GM19438 (cell line): ENCODE results near the gene GJA1.
"Not testable (repeated sequence)": the region's sequence is repeated elsewhere in the genome, so short reads cannot be mapped to it uniquely, and the experiment has no call there.

Experiments
- ATAC-seq: cut with Tn5 transposase; IDR thresholded peaks from one replicate; pipeline ENCODE4 v1.9.1; 2021; ENCODE audit warnings: low read depth; ENCODE audit not compliant: unreplicated experiment

The GJA1 gene

DNA sequence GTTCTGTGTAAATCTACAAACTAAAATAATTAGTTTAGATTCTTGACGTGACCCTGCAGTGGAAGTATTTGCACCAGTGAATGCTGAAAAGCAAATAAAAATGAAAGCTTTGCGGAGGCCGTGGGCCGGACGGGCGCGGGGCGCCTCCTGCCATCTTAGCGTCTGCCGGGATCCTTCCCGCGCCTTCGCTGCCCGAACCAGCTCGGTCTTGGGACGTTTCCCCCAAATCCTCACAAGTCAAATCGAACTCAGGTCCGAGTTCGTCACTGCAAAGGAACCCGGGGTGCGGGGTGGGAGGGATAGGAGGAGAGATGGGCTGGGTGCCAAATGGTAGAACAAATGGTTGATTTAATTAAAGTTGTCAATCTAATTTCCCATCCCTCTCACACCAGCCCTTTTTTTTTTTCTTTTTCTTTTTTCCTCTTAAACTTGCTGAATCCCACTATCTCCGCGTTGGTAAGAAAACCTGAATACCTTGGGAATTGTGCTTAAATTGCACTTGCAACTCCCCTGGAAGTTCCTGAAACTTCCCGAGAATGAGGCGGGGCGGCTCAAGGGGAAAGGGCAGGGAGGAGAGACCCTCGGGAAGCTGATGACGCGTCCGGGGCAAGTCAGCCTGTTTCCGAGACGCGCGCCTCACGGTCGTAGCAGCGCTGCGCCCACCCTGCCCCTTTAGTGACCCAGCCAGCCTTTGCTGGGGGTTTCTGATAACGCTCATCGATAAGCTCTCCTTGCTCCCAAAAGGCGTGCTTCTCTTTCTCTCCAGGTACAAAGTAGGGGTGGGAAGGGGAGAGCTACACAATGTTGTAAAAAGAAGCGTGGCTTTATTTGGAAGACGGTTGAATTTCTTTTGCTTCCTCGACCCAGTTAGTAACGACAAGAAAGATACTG, 1.8 kb downstream of the GJA1 start:
- no peak for ATAC-seq

DNA sequence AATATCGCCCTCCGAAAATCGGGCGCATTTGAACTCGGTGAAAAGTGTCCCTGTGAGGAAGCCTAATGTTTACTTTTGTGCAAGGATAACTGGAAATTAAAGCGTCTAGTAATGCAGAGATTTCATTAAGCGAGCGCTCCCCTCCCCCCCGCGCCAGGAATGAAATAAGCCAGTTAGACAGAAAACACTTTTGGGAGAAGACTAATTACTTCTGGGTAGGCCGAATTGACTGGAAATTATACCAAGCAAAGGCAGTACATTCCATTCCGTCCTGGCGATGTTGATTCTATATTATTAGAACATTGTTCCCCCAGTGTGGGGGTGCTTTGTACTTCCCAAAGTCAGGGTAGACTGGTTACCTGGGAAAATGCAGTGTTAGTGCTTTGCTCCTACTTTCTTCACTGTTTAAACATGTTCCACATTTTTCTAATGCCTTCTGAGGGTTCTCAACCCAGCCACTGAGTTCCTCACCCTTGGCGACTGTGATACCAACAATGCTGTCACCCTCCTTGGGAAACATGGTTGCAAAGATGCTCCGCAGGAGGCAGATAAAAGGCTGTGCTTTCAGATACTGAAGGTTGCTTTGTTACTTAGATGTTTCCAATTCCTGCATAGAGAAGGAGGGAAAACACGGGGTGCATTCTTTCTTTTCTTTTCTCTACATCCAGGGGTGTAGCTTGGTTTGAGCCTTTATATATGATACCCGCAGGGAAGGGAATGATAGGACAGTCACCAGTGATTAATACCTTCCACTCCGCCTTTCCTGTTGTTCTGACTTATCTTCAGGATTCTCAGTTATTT, 2.6 kb downstream of the GJA1 start:
- ATAC-seq, result no peak

DNA sequence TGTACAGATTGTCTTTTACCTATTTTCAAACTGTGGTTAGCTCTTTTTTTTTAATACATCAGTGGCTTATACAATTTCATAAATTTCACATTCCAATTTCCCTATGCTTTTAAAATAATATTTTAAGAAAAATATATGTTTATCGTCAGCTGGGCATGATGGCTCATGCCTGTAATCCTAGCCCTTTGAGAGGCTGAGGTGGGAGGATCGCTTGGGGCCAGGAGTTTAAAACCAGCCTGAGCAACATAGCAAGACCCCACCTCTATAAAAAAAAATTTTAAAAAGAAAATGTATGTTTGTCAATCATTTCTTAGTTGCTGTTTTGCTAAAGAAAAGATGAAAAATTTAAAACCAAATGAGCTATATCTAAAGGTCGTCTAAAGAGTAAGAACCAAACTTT, 3.4 kb downstream of the GJA1 start:
- ATAC-seq, result no peak

DNA sequence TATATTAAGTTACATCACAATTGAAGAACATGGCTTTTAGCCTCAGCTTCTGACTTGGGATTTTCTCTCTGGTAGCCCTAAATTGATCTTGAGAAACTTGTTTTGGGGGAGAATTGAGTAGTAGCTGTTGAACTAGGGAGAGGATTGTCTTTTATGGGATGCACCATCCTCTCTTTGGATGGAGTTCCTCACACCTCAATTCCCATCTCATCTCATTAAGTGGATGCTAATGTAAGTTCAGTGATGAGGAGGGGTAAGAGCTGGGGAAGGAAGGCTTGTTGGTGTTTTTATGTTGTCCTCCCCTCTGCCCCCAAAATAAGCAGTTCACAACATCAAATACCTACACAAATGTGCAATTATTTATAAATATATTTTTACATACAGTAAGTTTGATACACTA, 4.0 kb downstream of the GJA1 start:
- ATAC-seq, result no peak

DNA sequence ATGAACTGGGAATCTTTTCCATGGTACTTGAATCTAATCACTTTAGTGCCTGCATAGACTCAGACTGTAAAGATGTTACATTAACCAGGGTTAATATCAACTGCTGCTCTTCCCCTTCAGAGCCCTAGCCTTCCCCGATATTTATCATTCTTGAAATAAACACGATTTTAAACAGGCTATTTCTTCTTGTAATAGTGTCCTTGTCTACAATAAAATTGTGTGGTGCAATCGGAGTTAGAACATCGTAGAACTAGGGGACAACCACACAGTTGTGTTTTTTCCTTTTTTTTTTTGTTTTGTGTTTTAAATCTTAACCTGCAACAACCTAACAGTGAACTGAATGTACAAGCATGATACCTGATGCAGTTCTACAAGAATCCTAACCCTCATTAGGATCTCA, 4.5 kb downstream of the GJA1 start:
- no peak for ATAC-seq

DNA sequence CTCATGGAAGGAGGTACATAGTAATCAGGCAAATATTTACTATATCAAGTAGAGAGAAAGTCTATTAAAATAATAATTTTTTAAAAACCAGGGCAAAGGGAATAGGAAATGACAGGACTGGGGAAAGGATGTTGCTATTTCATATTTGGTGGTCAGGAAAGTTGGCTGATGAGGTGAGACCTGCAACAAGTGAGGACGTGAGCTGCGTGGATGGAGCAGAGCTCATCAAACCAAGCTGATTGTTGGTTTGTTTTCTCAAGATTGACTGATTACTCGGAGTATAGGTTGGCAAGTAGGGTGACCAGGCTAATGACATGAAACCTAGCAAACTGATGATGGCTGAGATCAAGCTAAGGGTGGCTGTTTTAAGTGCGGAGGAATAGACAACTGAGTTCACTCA, 6.0 kb downstream of the GJA1 start:
- no peak for ATAC-seq

DNA sequence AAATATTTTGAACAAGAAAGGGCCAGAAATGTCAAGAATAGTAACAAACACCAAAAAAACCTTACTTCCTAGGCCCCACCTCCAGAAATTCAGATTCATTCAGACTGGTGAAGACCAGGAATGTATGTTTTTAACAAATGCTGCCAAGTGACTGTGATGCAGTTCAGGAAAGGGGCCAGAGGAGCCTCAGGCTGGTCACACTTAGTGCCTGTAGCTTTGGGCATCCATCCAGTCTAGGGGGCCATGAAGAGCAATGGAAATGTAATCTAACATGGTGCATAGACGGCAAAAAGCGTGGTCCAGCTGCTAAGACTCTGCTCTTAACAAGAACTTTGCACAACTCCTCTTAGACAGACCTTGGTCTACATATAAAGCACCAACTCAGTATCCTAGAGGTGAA, 7.1 kb downstream of the GJA1 start:
- no peak for ATAC-seq

DNA sequence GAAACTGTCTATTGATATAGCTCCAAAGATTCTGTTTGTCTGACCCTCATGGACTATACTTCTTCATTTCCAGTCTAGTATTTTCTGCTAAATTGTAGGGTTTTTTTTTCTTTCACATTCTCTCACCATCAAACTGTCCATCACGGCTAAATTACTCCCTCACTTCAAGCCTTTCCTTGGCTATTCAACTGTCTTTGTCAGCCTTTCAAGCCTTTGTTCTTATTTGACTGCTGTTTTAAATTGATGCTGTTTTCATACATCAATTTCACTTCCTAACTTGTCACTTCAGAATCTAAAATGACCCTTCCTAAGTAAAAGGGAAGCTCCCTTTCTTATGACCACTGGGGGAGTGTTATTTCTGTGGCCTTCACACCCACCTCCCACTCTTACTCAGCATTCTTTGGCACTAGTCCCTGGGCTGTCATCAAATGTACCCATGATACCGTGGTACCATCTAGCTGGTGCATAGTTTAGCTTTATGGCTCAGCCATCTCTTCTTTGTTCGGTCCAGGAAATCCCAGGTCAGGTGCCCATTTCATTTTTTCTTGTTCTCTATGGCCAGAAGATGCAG, 8.6 kb downstream of the GJA1 start:
- ATAC-seq, result no peak

DNA sequence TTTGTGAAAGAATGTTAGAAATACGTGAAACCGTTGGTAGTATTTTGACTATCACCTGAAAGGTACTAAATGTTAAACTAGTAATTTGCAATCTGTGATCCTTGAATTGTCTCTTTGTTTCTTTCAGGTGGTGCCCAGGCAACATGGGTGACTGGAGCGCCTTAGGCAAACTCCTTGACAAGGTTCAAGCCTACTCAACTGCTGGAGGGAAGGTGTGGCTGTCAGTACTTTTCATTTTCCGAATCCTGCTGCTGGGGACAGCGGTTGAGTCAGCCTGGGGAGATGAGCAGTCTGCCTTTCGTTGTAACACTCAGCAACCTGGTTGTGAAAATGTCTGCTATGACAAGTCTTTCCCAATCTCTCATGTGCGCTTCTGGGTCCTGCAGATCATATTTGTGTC, 11.3 kb downstream of the GJA1 start:
- not testable (repeated sequence) for ATAC-seq

DNA sequence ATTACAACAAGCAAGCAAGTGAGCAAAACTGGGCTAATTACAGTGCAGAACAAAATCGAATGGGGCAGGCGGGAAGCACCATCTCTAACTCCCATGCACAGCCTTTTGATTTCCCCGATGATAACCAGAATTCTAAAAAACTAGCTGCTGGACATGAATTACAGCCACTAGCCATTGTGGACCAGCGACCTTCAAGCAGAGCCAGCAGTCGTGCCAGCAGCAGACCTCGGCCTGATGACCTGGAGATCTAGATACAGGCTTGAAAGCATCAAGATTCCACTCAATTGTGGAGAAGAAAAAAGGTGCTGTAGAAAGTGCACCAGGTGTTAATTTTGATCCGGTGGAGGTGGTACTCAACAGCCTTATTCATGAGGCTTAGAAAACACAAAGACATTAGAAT, 12.3 kb downstream of the GJA1 start:
- ATAC-seq, result not testable (repeated sequence)

DNA sequence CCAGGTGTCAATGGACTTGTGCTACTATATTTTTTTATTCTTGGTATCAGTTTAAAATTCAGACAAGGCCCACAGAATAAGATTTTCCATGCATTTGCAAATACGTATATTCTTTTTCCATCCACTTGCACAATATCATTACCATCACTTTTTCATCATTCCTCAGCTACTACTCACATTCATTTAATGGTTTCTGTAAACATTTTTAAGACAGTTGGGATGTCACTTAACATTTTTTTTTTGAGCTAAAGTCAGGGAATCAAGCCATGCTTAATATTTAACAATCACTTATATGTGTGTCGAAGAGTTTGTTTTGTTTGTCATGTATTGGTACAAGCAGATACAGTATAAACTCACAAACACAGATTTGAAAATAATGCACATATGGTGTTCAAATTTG, 13.1 kb downstream of the GJA1 start:
- not testable (repeated sequence) for ATAC-seq

DNA sequence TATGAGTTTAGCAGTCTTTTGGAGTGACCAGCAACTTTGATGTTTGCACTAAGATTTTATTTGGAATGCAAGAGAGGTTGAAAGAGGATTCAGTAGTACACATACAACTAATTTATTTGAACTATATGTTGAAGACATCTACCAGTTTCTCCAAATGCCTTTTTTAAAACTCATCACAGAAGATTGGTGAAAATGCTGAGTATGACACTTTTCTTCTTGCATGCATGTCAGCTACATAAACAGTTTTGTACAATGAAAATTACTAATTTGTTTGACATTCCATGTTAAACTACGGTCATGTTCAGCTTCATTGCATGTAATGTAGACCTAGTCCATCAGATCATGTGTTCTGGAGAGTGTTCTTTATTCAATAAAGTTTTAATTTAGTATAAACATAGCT, 13.9 kb downstream of the GJA1 start:
- ATAC-seq, result no peak

DNA sequence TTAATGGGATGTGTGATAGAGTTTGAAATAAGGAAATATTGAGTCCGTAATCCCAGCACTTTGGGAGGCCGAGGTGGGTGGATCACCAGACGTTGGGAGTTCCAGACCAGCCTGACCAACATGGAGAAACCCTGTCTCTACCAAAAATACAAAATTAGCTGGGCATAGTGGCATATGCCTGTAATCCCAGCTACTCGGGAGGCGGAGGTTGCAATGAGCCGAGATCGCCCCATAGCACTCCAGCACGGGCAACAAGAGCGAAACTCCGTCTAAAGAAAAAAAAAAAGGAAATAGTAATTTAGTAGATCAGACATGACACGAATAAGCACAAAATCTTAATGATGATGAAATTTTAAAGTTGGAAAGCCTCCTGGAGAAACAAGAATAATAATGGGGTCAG, 14.8 kb downstream of the GJA1 start:
- no peak for ATAC-seq

DNA sequence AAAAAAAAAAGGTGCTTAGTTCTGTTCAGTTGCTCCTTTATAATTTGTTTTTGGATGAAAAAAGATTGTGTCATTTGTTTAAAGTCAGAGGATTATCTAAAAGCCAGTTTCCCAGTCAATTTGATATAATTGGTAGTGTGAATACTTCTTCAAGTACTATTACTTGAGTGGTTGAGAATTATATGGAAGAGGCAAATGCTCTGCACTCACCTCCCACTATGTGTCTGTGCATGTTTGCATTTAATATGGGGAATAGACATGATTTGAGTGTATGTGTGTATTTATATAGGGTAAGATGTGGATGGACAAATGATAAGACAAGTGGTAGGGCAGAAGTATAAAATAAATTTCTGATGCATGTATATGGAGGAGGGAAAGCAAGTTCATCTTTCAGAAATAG, 15.8 kb downstream of the GJA1 start:
- ATAC-seq, result no peak

DNA sequence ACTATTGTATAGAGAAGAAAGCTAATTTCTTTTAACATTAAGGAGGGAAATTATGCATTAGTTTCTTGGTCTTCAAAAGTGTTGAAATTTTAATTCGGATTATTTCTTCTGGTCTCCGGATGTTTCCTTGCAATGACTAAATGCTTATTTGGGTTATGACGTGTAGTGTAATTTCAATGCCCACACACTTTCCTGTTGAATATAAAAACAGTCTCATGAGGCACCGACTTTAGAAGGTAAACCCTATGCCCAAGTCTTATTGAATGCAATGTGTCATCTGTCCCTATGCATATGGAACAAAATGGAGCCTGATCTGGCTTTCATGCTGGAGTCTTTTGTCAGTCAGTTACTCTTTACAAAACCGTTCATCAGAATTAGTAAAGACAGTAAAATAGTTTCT, 17.7 kb downstream of the GJA1 start:
- no peak for ATAC-seq

DNA sequence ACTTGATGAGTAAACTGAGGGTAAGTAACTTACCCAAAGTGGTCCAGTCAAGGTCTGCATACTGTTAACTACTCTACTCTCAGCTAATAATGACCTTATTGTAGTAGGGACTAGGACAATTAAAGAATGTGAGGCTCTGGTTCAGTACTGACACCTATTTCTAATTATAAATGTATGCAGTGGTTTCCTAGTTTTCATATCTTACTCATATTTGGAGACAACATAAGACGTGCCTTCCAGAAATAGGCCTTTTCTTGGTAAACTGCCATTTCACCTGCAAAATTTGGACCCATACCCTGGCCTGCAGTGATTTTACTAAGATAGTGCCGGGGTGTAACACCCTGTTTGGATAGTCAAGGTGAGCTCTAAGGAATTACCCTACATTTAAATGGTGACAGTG, 24.7 kb downstream of the GJA1 start:
- no peak for ATAC-seq

DNA sequence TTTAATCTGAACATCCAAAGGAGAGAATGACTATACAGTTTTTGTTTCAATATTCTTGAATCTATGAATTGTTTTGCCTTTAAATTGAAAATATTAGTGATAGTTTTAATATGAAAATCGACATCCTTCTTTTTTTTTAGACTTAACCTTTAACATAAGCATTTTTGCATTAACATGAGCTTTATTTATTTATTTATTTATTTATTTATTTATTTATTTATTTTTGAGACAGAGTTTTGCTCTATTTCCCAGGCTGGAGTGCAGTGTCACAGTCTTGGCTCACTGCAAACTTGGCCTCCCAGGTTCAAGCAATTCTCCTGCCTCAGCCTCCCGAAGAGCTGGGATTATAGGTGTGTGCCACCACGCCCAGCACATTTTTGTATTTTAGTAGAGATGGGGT, 27.6 kb downstream of the GJA1 start:
- no peak for ATAC-seq

DNA sequence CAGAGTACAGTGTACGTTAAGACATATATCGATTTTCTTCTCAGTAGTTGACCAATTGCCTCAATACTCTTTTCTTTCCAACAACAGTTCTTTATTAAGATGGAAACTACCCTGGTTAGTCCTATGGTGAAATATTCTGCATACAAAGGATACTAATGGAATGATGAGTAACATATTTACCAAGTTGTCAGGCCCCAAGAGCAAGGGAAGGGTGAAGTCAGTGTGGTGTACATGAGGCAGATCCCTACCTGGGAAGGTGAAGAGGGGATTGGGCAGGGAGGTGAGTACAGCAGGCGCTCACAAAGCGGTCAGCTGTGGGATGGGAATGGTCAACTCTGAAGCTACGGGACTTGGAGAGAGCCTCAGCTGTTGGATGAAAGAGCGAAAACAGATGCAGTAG, 29.7 kb downstream of the GJA1 start:
- no peak for ATAC-seq

DNA sequence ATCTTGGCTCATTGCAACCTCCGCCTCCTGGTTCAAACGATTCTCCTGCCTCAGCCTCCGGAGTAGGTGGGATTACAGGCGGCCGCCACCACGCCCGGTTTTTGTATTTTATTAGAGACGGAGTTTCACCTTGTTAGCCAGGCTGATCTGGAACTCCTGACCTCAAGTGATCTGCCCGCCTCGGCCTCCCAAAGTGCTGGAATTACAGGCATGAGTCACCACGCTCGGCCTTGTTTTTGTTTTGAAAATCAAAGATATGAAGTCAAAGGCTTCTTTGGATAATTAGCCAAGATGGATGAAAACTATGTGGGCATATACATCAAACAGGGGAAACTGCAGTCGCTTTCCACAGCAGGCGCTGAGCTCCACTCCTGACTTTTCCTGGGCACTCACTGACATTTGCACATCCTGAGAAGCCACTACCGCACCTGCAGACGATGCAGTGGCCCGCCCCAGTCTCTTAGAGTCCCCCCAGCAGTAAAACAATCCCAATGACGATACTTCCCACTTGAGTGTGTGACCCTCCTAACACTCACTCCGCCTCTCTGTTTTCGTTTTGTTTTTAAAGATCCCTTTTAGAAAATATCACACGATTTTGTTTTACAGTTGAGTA, 44.1 kb downstream of the GJA1 start:
- ATAC-seq, result no peak

DNA sequence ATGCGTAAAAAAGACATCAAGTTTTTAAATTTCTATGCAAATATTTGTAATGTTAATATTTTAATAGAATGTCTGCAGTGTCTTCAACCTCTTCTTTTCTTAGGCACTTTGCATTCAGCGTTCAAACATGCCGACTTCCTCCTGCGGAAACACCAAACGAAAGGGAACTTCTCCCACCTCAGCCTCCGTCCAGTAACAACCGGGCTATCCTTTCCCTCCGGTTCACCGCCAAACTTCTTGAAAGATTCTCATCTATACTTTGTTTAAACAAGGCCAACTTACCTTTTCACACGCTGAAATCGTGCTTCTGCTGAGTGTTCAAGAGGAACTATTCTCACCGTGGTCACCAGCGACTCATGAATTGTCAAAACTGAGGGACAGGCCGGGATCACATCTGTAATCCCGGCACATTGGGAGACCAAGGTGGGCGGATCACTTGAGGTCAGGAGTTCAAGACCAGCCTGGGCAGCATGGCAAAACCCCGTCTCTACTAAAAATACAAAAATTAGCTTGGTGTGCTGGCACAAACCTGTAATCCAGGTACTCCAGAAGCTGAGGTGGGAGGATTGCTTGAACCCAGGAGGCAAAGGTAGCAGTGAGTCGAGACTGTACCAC, 44.8 kb downstream of the GJA1 start:
- ATAC-seq, result no peak
